ENCODE results near the gene IDUA. TPM values are rescaled to one million over a fixed set of nuclear protein-coding genes. Genes with fewer than 3 reads are reported as not detected.
"Not testable (repeated sequence)": the region's sequence is repeated elsewhere in the genome, so short reads cannot be mapped to it uniquely, and the experiment has no call there.

The IDUA gene
- total RNA-seq, 3 donors from 2014 or later: 29.7 to 45.7 (median 33.4) TPM

- Histone ChIP-seq H3K4me1 (ENCODE audit: low read depth) (peaks cover 14% of the 10 kb centered on the region), H3K36me3 (ENCODE audit: low read depth) (no peaks in the 10 kb centered on the region), H3K4me3 (no peak overlapping the region), H3K9me3 (no peaks in the 10 kb centered on the region)
- TF ChIP-seq, protein P1, sequence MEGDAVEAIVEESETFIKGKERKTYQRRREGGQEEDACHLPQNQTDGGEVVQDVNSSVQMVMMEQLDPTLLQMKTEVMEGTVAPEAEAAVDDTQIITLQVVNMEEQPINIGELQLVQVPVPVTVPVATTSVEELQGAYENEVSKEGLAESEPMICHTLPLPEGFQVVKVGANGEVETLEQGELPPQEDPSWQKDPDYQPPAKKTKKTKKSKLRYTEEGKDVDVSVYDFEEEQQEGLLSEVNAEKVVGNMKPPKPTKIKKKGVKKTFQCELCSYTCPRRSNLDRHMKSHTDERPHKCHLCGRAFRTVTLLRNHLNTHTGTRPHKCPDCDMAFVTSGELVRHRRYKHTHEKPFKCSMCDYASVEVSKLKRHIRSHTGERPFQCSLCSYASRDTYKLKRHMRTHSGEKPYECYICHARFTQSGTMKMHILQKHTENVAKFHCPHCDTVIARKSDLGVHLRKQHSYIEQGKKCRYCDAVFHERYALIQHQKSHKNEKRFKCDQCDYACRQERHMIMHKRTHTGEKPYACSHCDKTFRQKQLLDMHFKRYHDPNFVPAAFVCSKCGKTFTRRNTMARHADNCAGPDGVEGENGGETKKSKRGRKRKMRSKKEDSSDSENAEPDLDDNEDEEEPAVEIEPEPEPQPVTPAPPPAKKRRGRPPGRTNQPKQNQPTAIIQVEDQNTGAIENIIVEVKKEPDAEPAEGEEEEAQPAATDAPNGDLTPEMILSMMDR (IDR thresholded peaks at IDR 0.05): no peak
- ATAC-seq (no peak), DNase-seq (peak in 1 of 3 donors; percentile 1)
- intact Hi-C loops (cut with DNase I, micrococcal nuclease): no loop called here
Measured at GRCh38 chr4:1051472-1051871, 64.6 kb downstream of the IDUA start.

GRCh38 chr4:1052231-1052671, 65.4 kb downstream of the IDUA start:
- DNase-seq: peak in 2 of 3 donors; percentile 2 to 46
- H3K4me1 ChIP-seq (ENCODE audit: low read depth): peaks cover 10% of the 10 kb centered on the region
- H3K36me3 ChIP-seq (ENCODE audit: low read depth): no peaks in the 10 kb centered on the region
- intact Hi-C loops (cut with DNase I, micrococcal nuclease): no loop called here
- TF ChIP-seq, protein P1 (IDR thresholded peaks at IDR 0.05): no peak
- H3K9me3 ChIP-seq: no peaks in the 10 kb centered on the region
- no peak overlapping the region for H3K4me3 ChIP-seq
- ATAC-seq: no peak

GRCh38 chr4:1053080-1053661, 66.3 kb downstream of the IDUA start:
- no peak for ATAC-seq
- Histone ChIP-seq H3K36me3 (ENCODE audit: low read depth) (no peaks in the 10 kb centered on the region), H3K9me3 (no peaks in the 10 kb centered on the region), H3K4me3 (no peak overlapping the region), H3K4me1 (ENCODE audit: low read depth) (peaks cover 3% of the 10 kb centered on the region)
- intact Hi-C loops (cut with DNase I, micrococcal nuclease): no loop called here
- DNase-seq: peak in 2 of 3 donors; percentile 6 to 46
- TF ChIP-seq, protein P1 (IDR thresholded peaks at IDR 0.05): no peak

DNA sequence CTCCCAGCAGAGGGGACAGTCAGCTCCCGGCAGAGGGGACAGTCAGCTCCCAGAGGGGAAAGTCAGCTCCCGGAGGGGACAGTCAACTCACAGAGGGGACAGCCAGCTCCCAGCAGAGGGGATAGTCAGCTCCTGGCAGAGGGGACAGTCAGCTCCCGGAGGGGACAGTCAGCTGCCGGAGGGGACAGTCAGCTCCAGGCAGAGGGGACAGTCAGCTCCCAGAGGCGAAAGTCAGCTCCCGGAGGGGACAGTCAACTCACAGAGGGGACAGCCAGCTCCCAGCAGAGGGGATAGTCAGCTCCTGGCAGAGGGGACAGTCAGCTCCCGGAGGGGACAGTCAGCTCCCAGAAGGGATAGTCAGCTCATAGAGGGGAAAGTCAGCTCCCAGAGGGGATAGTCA, 67.0 kb downstream of the IDUA start:
- H3K36me3 ChIP-seq (ENCODE audit: low read depth); DNase-seq; intact Hi-C loops (cut with DNase I, micrococcal nuclease); H3K4me1 ChIP-seq (ENCODE audit: low read depth); H3K9me3 ChIP-seq; ATAC-seq; H3K4me3 ChIP-seq: not testable (repeated sequence)

Other genes with a start within 250 kb of the IDUA start
- gene CPLX1, start 160.9 kb upstream of the IDUA start, total RNA-seq: 1 to 10 TPM; 1.9 to 3.4 (median 2.7) TPM
- 100 to 1,000 TPM; 155 to 259 (median 244) TPM for gene GAK, start 54.7 kb upstream of the IDUA start, total RNA-seq
- gene TMEM175, start 54.6 kb upstream of the IDUA start, total RNA-seq: 10 to 100 TPM; 30.1 to 39.0 (median 37.5) TPM
- gene DGKQ, start 13.5 kb upstream of the IDUA start, total RNA-seq: 10 to 100 TPM; 31.8 to 56.1 (median 41.7) TPM
- 1 to 10 TPM in 2 of 3 donors, under 1 TPM in 1; 0.85 to 2.8 (median 1.9) TPM for gene SLC26A1, start 6.4 kb downstream of the IDUA start, total RNA-seq
- 10 to 100 TPM; 14.7 to 19.3 (median 16.9) TPM for gene FGFRL1, start 24.6 kb downstream of the IDUA start, total RNA-seq
- 1 to 10 TPM; 2.3 to 4.9 (median 3.9) TPM for gene RNF212, start 126.5 kb downstream of the IDUA start, total RNA-seq
- gene SPON2, start 185.5 kb downstream of the IDUA start, total RNA-seq: 10 to 100 TPM; 19.6 to 42.1 (median 41.4) TPM